GM04503 (cell line): Measurements from ENCODE around the gene DDX24.

Experiments used
- DNase-seq: peaks from one replicate; pipeline ENCODE4 v3.0.0-alpha.2; 2012; ENCODE audit warnings: low read depth

The DDX24 gene

DNA sequence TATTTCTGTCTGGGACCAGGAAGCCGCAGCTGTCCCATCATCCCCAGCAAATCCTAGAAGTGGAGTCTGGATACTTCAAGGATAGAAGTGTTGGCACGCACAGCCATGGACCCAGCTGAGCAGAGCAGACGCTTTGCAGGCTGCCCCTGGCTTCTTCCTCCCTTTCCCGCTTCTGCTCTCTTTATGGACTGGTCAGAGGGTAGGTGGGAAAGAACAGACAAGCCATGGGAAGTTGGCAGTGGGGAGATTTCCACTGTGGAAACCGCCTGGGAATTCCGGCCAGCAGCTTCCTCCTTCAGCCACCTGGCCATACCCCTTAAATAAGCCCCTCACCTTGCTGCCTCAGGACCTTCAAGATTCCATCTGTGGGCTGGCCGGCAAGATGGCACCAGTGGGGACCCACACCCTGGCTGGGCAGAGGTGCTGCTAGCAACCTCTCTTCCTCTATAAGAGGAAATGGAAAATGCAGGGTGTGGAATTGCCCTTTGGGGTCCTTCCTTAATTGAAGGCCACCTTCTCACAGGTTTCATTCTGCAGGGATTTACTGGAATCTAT, 34.2 kb downstream of the DDX24 start:
- DNase-seq = no peak

GRCh38 chr14:94045563-94046345, 35.2 kb downstream of the DDX24 start:
- no peak for DNase-seq

GRCh38 chr14:94045101-94045500, 35.9 kb downstream of the DDX24 start:
- DNase-seq = no peak

GRCh38 chr14:94044476-94045091, 36.4 kb downstream of the DDX24 start:
- DNase-seq = no peak

DNA sequence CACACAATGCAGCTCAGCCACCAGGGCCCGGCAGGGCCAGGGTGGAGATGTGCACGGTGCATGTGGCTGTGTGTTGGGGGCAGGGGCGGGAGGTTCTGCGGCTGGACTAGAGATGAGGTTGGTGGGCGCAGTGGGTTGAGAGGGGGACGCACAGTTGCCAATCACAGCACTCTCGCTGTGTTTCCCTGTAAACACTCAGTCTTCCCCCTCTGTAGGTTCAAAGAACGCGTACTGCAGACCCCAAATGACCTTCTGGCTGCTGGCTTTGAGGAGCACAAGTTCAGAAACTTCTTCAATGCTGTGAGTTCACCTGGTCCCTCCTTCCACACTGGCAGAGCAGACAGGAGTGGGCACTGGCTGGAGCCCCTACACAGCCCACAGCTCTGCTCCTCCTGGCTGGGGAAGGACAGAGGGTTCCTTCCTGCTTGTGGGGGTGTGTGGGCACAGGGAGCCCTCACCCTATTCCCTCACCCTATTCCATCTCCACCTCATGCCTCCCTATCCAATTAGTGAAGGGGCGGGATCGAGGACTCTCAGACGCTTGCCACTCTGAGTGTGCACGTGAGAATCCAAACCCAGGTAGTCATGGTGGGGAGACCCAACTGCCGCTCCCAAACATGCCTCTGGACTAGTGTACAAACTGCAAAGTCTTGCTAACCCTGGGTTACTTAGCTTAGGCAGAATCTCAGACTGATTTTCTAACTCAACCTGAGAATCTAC, 37.1 kb downstream of the DDX24 start:
- DNase-seq = no peak

DNA sequence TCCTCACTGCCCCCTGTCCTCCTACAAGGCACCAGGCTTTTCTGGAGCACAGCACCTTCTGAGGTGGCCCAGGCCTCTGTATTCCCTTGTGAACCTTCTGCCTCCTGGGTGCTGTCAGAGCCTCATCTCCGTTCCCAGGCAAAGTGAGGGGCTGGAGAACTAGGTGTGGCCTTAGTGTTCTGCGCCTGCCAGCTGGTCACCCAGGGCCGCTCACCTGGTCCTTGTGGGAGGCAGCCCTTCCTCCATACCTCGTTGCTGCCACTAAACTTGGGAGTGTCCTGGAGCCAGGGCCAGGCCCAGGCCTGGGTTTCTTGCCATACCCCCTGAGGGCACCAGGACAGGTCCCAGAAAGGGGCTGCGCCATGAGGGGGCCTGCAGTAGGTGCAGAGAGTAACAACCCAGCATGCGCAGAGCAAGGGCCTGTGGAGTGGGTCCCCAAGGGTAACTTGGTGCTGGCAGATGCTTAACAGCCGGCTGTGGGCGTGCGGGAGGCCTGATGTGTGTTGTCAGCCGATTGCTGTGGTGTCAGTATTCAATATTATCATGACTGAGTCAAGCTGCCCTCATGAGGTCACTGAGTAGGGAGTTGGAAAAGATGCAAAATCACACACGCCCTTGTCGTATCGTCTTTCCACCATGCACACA, 37.8 kb downstream of the DDX24 start:
- DNase-seq = no peak

DNA sequence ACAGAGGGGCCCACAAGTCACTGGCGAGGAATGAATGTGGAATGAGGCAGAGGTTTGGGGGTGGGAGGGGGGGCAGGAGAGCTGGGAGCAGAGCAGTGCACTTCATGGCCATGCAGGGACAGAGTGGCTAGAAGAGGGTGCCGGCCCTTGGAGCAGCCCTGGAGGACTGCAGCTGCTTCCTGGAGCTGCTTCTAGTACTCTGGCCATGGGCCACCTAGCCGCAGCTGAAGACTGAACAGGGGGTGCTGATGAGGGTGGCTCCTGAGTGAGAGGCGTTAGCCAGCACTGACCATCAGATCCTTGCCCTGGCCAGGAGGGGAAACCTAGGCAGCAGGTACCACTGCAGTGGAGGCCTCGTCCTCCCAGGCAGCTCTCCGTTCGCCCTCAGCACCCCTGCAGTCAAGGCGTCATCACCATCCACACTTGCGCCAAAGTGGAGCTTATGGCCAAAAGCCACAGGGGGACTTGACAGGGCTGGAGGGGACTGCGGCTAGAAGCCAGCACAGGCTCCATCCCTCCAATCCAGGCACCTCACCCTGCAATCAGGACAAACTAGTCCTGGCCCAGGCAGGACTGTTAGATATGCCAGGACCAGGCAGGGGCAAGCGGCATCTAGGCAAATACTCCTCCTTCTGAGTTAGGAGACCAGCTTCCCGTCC, 38.4 kb downstream of the DDX24 start:
- DNase-seq = no peak

DNA sequence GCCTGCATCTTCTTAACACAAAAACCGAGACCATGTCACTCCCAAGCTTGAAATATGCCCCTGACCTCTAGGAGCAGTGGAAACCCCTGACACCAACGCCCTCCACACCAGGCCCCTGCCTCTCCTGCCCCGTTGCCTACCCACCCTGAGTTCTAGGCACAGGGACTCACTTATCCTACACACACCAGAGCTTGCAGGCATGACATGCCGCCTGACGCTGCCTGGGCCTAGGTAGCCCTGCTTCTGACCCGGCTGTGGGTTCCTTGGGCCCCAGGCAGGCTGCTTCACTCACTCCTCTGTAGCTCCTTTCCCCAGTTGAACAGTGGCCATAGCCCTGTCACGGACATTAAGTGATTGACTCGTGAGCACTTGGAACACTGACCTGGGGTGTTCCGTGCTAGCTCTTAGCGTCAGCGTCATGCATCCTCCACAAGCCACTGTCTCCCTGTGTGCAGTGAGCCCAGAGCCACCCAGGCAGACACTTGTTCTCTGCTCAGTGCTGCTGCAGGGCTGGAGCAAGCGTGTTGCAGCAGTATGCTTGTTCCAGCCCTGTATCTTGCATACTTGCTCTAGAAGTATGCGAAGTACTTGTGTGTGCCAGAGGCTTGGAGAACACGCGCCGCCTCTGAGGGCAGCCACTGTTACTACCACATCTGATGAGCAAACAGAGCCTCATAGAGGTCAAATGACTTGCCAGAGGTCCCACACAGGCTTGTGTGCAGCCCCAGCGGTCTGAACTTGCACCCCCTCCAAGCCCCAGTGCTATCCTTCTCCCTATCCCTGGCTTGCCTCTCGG, 39.3 kb downstream of the DDX24 start:
- peak; percentile 14 for DNase-seq

GRCh38 chr14:94040796-94041195, 40.2 kb downstream of the DDX24 start:
- no peak for DNase-seq

DNA sequence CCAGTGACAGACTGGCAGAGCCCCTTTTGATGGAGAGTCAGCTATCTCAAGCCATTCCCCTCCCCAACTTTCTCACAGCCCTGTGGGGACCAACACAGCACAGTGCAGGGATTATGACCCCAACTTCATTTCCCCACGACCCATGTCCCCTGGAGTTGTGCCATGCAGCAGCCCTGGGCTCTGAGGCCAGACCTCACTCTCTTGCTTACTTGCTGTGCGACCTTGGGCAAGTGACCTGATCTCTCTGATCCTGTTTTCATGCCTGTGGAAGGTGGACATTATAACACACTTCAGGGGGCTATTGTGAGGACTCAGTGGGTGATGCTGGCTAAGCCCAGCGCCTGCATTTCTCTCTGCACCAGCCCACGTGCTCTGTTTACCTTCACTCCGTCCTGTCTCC, 40.8 kb downstream of the DDX24 start:
- DNase-seq = no peak

- no peak for DNase-seq
Measured at GRCh38 chr14:94038921-94039629, 41.9 kb downstream of the DDX24 start.

DNA sequence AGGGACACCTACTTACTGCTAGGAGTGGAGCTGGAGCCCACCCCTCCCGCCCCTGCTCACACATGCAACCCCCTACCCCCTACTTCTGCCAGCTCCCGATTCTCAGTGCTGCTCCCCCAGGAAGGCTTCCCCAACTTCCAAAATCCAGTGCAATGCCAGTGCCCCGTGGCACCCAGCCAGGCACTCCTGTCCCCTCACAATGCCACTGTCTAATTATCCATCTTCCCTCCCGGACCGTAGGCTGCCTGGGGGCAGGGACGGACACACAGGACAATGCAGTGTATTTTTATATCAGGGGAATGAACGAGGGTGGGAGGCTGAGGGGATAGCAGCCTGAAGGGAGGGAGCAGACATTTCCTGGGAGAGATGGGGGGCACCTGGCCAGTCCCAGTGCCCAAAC, 42.5 kb downstream of the DDX24 start:
- no peak for DNase-seq

DNA sequence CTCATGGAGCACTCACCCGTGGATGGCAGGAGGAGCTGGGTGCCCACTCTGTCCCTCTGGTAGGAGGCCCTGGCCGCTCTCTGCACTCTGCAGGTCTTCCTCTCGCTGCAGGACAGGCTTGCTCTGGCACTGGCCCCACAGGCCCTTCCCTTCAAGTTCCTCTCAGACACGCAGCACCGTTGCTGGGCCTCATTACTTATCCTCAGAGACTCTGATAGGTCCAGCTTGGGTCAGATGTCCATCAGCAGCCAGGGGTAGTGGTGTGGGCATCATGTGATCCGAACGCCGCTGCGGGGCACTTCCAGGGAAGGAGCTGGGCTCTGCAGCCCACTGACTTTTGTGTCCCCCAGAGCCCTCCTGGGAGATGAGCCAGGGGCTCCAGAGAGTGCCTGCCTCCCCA, 43.0 kb downstream of the DDX24 start:
- no peak for DNase-seq

- no peak for DNase-seq
Measured at GRCh38 chr14:94036313-94037167, 44.5 kb downstream of the DDX24 start.

- no peak for DNase-seq
Measured at GRCh38 chr14:94034886-94035285, 46.1 kb downstream of the DDX24 start.

DNA sequence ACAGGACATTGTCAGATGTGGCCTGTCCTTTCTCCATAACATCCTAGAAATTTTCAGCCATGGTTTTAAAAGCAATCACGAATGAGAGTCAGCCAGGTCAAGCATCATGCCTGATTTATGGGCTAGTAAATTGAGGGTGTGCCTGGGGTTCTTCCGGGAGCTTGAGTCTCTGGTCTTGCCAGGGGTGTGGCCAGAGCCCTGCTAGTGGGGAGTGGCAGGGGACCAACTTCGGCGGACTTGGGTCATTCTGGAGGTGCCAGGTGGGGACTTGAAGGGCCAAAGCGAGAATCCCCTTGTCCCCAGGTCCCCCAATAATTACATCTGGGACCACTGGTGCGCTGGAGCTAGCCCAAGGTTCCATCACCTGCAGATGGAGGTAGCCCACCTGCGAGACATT, 49.1 kb downstream of the DDX24 start:
- no peak for DNase-seq

- no peak for DNase-seq
Measured at GRCh38 chr14:94031161-94031882, 49.7 kb downstream of the DDX24 start.

DNA sequence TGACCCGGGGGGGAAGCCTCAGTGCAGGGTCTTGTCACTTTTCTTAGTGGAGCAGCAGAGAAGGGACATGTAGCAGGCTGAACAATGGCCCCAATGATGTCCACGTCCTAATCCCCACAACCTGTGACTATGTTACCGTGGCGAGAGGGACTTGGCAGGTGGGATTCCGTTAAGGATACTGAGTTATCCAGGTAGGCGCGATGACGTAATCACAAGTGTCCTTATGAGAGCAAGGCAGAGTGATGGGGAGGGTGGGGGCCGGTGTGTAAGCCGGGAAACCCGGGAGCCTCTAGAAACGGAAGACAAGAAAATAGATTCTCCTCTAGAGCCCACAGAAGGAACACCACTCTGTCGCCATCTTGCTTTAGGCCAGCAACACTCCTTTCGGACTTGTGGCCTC, 50.4 kb downstream of the DDX24 start:
- no peak for DNase-seq
